Mesodermal cell (in vitro differentiated cells): ENCODE results near the gene RNF114.

Experiments used
- H3K27ac ChIP-seq: 2 replicates; pipeline ENCODE4 v1.7.0; 2013; ENCODE audit warnings: mild to moderate bottlenecking, low read depth, low read length, moderate library complexity; ENCODE audit not compliant: severe bottlenecking
- H3K36me3 ChIP-seq: 2 replicates; pipeline ENCODE4 v1.7.1; 2013; ENCODE audit warnings: mild to moderate bottlenecking, low read length, moderate library complexity; ENCODE audit not compliant: control insufficient read depth, insufficient read depth
- H3K4me1 ChIP-seq: one replicate; pipeline ENCODE4 v1.7.1; 2013; ENCODE audit warnings: mild to moderate bottlenecking, low read length; ENCODE audit not compliant: insufficient read depth, control insufficient read depth, poor library complexity, severe bottlenecking
- H3K4me3 ChIP-seq: 2 replicates; pipeline ENCODE4 v1.7.0; 2013; ENCODE audit warnings: low read length, control low read depth, mild to moderate bottlenecking; ENCODE audit not compliant: insufficient read depth, poor library complexity, severe bottlenecking; ENCODE audit errors: extremely low read depth
- H3K9me3 ChIP-seq: 2 replicates; pipeline ENCODE4 v1.7.1; 2013; ENCODE audit warnings: mild to moderate bottlenecking, low read length, moderate library complexity; ENCODE audit not compliant: control insufficient read depth
- WGBS, 2 experiments: methylation state at CpG; one replicate each; pipeline ENCODE4 v1.1.5; 2013; ENCODE audit warnings: missing lambda C conversion rate in 2 of 2; ENCODE audit not compliant: insufficient coverage in 2 of 2; 5-methylcytosine and 5-hydroxymethylcytosine counted together

Gene RNF114

GRCh38 chr20:49915380-49916145 lies 20.6 kb upstream of the RNF114 start, which contains the start of gene SPATA2:
SPATA2 (minus strand) TSS chr20:49915529; CDS start chr20:49908490, 7,039 bp downstream.
- Histone ChIP-seq H3K27ac (peak within 1 kb of the TSS; percentile 100), H3K4me1 (peaks cover 20% of the 10 kb centered on the region), H3K9me3 (no peaks in the 10 kb centered on the region), H3K36me3 (peaks cover 7% of the 10 kb centered on the region), H3K4me3 (peak within 1 kb of the TSS; percentile 96)
- 0 to 2% methylated on average over 62 to 67 of the region's 69 CpGs for whole genome bisulfite sequencing, 2 experiments

- peak overlapping the region; percentile 100 for H3K27ac ChIP-seq
- no peaks in the 10 kb centered on the region for H3K9me3 ChIP-seq
- peaks cover 7% of the 10 kb centered on the region for H3K36me3 ChIP-seq
- H3K4me1 ChIP-seq = peaks cover 20% of the 10 kb centered on the region
- H3K4me3 ChIP-seq = peak overlapping the region; percentile 96
- WGBS, 2 experiments = 64 to 70% methylated on average over 6 to 8 of the region's 19 CpGs
Observed at GRCh38 chr20:49916146-49917002, 19.8 kb upstream of the RNF114 start.

GRCh38 chr20:49918446-49918845 lies 17.8 kb upstream of the RNF114 start:
- H3K9me3 ChIP-seq = no peaks in the 10 kb centered on the region
- no peaks in the 10 kb centered on the region for H3K36me3 ChIP-seq
- H3K27ac ChIP-seq = no peak overlapping the region
- H3K4me3 ChIP-seq = no peak overlapping the region
- H3K4me1 ChIP-seq = peaks cover 20% of the 10 kb centered on the region
- 100% methylated on average over 1 of the region's 3 CpGs; no CpG with 5 or more reads in 1 of the 2 experiments for WGBS, 2 experiments

DNA sequence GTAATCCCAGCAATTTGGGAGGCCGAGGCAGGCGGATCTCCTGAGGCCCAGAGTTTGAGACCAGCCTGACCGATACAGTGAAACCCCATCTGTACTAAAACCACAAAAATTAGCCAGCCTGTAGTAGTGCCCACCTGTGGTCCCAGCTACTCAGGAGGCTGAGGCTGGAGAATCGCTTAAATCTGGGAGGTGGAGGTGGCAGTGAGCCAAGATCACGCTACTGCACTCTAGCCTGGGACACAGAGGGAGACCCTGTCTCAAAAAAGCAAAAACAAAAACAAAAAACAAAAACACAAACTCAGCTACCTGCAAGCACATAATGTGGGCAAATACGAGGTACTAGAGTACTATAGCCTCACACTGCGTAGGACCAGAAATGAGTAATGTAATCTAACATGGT lies 17.2 kb upstream of the RNF114 start:
- H3K4me1 ChIP-seq = peaks cover 16% of the 10 kb centered on the region
- 83 to 90% methylated on average over 5 to 6 of the region's 7 CpGs for WGBS, 2 experiments
- H3K27ac ChIP-seq = no peak overlapping the region

GRCh38 chr20:49919461-49919860 lies 16.7 kb upstream of the RNF114 start:
- H3K36me3 ChIP-seq = no peaks in the 10 kb centered on the region
- WGBS, 2 experiments = 100% methylated on average over 1 of the region's 2 CpGs; no CpG with 5 or more reads in 1 of the 2 experiments

More for the DNA sequence above, 17.2 kb upstream of the RNF114 start:
- H3K9me3 ChIP-seq = no peaks in the 10 kb centered on the region
- no peaks in the 10 kb centered on the region for H3K36me3 ChIP-seq
- no peak overlapping the region for H3K4me3 ChIP-seq

GRCh38 chr20:49924247-49924646 lies 11.9 kb upstream of the RNF114 start:
- 100% methylated on average over 2 to 4 of the region's 4 CpGs for WGBS, 2 experiments
- no peaks in the 10 kb centered on the region for H3K9me3 ChIP-seq
- H3K4me3 ChIP-seq = no peak overlapping the region
- H3K36me3 ChIP-seq = no peaks in the 10 kb centered on the region
- H3K27ac ChIP-seq = no peak overlapping the region
- H3K4me1 ChIP-seq = no peaks in the 10 kb centered on the region

More at GRCh38 chr20:49919461-49919860, 16.7 kb upstream of the RNF114 start:
- no peak overlapping the region for H3K4me3 ChIP-seq
- H3K27ac ChIP-seq = no peak overlapping the region
- peaks cover 11% of the 10 kb centered on the region for H3K4me1 ChIP-seq
- no peaks in the 10 kb centered on the region for H3K9me3 ChIP-seq

DNA sequence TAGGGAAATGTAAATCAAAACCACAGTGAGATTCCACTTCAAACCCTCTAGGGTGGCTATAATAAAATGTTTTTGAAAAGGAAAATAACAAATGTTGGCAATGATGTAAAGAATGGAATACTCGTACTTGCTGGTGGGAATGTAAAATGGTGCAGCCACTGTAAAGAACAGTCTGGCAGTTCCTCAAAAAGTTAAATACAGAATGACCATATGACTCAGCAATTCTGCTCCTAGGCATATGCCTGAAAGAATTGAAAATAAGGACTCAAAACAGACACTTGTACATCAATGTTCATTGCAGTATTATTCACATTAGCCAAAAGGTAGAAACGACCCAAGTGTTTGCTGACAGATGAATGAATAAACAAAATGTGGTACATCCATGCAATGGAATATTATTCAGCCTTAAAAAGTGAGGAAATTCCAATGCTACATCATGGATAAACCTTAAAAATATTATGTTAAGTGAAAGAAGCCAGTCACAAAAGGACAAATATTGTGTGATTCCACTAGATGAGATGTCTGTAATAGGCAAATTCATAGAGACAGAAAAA lies 10.2 kb upstream of the RNF114 start:
- H3K4me1 ChIP-seq = no peaks in the 10 kb centered on the region
- H3K4me3 ChIP-seq = no peak overlapping the region
- 83 to 100% methylated on average over 1 of the region's 2 CpGs for WGBS, 2 experiments
- no peak overlapping the region for H3K27ac ChIP-seq
- no peaks in the 10 kb centered on the region for H3K9me3 ChIP-seq
- no peaks in the 10 kb centered on the region for H3K36me3 ChIP-seq

- Histone ChIP-seq H3K27ac (no peak overlapping the region), H3K4me1 (no peaks in the 10 kb centered on the region), H3K36me3 (no peaks in the 10 kb centered on the region), H3K9me3 (no peaks in the 10 kb centered on the region), H3K4me3 (no peak overlapping the region)
- 10 to 24% methylated on average over 8 to 10 of the region's 15 CpGs for WGBS, 2 experiments
Observed at GRCh38 chr20:49928411-49929141, 7.6 kb upstream of the RNF114 start.

DNA sequence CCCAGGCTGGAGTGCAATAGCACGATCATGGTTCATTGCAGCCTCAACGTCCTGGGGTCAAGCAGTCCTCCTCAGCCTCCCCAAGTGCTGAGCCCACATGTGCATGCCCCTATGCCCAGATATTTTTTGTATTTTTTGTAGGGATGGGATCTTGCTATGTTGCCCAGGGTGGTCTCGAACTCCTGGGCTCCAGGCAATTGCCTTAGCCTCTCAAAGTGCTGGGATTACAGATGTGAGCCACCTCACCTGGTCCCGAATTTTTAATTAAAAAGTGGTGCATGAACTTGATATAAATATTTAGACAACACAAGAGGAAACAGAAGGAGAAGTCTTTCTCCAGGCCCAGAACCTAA lies 7.1 kb upstream of the RNF114 start:
- Histone ChIP-seq H3K4me1 (no peaks in the 10 kb centered on the region), H3K27ac (no peak overlapping the region), H3K9me3 (no peaks in the 10 kb centered on the region), H3K36me3 (no peaks in the 10 kb centered on the region), H3K4me3 (no peak overlapping the region)
- WGBS, 2 experiments = 0 to 7% methylated on average over 2 of the region's 4 CpGs

DNA sequence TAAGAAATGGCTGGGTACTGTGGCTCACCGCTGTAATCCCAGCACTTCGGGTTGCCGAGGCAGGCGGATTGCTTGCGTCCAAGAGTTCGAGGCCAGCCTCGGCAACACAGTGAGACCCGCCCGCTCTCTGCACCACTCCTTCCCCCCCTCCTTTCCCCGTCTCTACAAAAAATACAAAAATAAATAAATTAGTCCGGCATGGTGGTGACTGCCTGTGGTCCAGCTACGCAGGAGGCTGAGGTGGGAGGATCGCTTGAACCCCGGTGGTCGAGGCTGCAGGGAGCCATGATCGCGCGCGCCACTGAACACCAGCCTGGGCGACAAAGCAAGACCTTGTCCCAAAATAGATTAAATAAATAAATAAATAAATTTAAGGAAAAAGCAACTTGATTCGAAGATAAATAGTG lies 448 bp upstream of the RNF114 start:
- no peak overlapping the region for H3K27ac ChIP-seq
- H3K9me3 ChIP-seq = no peaks in the 10 kb centered on the region
- peaks cover 20% of the 10 kb centered on the region for H3K36me3 ChIP-seq
- peaks cover 9% of the 10 kb centered on the region for H3K4me1 ChIP-seq
- 57 to 85% methylated on average over 5 to 14 of the region's 21 CpGs for WGBS, 2 experiments
- peak overlapping the region; percentile 91 for H3K4me3 ChIP-seq
